HG03575 (cell line): ENCODE measurements around the gene SMG9.

ENCODE experiments used
- ATAC-seq: cut with Tn5 transposase; IDR thresholded peaks from one replicate; pipeline ENCODE4 v1.9.1; 2021; ENCODE audit not compliant: unreplicated experiment, insufficient number of reproducible peaks, low FRiP score; ENCODE audit errors: extremely low read depth

SMG9 gene

GRCh38 chr19:43754503-43755255 is at the start of gene SMG9:
TSS of gene SMG9 (minus strand) at chr19:43754962. CDS start at chr19:43750741, 4,221 bp downstream.
- ATAC-seq, result no peak

- ATAC-seq, result no peak
Observed at GRCh38 chr19:43804432-43804831, 49.7 kb upstream of the SMG9 start.

DNA sequence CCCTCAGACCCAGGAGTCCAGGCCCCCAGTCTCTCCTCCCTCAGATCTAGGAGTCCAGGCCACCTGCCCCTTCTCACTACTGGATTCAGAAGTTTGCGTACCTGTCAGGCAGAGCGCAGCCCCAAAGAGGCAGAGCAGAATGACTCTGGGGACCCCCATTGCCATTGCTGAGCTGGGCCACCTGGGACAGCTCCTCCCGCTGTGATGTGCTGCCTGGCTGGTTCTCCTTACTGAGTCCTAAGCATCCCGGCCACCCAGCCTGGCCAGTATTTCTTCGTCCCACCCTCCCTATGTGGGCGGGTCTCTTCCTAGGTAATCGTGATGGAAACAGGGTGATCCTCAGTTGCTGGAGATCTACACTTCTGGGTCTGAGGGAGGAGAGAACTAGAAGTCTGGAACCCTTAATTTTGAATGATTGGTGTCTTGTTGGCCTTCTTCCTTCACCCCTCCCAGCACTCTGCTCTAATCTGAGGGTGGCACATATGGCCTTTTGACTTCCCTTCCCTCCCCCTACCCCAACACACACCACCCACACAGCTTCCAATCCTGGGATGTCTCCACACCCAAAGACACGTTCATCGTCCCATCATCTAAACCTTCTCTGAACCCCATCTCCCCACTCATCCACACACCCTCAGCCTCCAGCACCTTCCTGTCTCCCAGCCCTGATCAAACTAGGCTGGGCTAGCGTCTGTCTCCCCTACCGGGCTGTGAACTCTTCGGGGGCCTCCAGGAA is 47.6 kb upstream of the SMG9 start, which contains the start of gene LYPD5:
LYPD5 (minus strand) TSS at position 232 of the 736 bp plus-strand sequence; CDS start at position 165, 67 bp downstream.
- ATAC-seq, result no peak

DNA sequence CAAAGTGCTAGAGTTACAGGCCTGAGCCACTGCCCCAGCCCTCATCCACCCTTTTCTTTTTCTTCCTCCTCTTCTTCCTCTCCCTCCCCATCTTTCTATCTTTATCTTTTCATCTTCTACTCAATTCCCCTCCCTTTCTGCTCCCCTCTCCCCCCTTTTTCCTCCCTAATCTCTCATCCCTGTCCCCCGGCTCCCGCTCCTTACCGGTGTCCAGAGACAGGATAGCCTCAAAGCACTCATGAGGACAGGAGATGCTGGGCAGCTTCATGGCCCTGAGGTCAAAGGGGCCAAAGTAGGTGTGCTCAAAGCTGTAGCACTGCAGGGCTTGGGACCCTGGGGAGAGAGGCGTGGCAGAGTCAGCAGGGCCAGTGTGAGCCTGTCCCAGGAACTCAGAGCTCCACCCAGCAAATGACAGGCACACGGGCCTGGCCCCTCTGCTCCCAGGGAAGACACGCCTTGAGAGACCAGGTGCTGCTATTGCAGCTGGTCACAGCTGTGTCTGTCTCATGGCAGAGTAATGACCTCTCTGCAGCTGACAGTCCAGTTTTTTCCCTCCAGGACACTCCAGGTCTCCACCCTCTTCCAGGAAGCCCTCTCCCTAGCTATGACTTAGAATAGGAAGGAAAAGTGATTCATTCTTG is 44.9 kb upstream of the SMG9 start:
- no peak for ATAC-seq

GRCh38 chr19:43798546-43799409 is 44.0 kb upstream of the SMG9 start:
- ATAC-seq, result no peak

DNA sequence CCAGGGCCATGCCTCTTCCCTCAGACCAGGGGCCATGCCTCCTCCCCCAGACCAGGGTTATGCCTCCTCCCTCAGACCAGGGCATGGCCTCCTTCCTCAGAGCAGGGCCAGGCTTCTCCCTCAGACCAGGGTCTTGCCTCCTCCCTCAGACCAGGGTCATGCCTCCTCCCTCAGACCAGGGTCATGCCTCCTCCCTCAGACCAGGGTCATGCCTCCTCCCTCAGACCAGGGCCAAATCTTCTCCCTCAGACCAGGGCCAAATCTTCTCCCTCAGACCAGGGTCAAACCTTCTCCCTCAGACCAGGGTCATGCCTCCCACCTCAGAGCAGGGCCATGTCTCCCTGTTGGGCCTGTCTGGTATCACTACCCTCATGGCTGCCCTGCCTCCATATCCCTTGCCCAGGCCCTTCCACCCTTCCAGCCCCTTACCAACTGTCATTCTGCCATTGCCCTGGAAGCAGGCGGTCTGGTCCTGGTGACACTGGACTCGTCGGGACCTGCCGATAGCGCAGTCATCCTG is 43.3 kb upstream of the SMG9 start:
- no peak for ATAC-seq

- ATAC-seq, result no peak
Observed at GRCh38 chr19:43797556-43797955, 42.8 kb upstream of the SMG9 start.

- no peak for ATAC-seq
Observed at GRCh38 chr19:43797118-43797517, 42.4 kb upstream of the SMG9 start.

DNA sequence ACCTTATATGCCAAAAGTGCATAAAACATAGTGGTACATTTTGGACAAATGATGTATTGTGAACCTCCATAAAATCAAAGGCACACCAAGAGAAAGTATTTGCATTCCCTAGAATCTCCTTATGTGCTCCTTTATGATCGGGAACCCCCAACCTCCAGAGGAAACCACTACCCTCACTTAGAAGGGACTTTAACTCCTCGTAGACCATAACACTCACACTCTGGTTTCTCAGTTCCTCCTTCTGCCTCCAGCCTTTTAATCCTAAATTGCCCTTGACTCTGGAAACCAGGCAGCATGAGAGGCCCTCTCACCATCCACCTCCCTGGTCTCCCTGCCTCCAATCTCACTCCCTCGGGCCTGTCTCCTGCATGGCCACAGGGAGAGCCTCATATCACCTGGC is 35.8 kb upstream of the SMG9 start:
- no peak for ATAC-seq

DNA sequence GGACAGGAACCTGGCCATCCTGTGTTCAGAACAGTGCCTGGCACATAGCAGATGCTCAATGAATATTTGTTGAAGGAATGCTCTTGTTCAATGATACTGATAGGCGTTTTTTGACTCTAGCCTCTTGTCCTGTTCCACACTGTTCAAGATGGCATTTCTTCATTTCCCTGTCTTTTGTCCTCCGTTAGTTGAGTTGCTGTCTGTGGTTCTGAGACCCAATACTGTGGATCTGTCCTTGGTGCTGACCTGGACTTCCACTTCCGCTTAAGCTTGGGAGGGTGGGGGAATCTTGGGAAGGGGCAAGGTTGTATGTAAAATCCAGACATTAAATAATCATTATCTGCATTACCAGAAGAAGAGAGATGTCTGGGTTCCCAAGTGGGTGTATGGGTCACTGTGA is 34.3 kb upstream of the SMG9 start:
- ATAC-seq, result no peak

- no peak for ATAC-seq
Observed at GRCh38 chr19:43786665-43787064, 31.9 kb upstream of the SMG9 start.

- no peak for ATAC-seq
Observed at GRCh38 chr19:43784981-43785808, 30.4 kb upstream of the SMG9 start.

DNA sequence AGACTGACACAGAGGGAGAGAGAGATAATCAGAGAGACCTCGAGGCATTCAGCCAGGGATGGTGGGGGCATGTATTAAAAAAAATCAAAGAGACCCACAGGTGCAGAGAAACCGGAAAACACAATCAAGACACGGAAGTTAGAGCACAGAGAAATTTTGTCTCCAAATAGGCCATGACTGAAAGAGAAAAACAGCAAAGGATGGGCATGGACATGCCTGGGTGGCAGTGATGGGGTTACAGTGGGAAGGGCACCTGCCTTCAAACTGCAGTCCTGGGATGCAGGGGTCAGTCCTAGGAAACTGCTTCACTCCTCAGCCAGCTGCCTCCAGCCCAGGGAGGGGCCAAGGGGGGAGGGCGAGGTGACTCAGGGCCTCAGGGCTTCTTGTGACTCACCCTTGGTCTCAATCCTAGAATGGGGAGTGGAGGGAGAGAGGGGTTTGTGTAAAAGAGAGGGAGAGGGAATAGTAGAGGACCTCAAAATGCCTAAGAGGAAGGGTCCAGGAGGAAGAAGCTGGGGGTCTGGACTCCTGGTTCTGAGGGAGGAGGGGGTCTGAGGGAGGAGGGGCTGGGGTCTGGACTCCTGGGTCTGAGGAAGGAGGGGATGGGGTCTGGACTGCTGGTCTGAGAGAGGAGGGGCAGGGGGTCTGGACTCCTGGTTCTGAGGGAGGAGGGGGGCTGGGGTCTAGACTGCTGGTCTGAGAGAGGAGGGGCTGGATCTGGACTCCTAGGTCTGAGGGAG is 29.6 kb upstream of the SMG9 start:
- ATAC-seq, result no peak

GRCh38 chr19:43783636-43784035 is 28.9 kb upstream of the SMG9 start:
- no peak for ATAC-seq

- ATAC-seq, result no peak
Observed at GRCh38 chr19:43782689-43783231, 28.0 kb upstream of the SMG9 start.

DNA sequence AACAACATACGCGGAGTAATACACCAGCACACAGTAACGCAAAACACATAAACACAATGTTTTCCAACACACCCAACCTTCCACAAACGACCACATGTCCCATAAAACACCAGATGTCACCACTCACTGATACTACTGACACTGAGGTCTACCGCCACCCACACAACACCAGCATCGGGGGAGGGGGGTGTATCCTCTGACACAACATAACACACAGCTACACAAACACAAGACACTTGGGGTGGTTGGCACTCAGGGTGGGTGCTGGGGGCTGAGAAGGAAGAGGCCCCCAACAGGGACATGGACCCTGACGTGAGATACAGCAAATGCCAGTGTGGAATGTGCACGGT is 27.5 kb upstream of the SMG9 start:
- no peak for ATAC-seq

DNA sequence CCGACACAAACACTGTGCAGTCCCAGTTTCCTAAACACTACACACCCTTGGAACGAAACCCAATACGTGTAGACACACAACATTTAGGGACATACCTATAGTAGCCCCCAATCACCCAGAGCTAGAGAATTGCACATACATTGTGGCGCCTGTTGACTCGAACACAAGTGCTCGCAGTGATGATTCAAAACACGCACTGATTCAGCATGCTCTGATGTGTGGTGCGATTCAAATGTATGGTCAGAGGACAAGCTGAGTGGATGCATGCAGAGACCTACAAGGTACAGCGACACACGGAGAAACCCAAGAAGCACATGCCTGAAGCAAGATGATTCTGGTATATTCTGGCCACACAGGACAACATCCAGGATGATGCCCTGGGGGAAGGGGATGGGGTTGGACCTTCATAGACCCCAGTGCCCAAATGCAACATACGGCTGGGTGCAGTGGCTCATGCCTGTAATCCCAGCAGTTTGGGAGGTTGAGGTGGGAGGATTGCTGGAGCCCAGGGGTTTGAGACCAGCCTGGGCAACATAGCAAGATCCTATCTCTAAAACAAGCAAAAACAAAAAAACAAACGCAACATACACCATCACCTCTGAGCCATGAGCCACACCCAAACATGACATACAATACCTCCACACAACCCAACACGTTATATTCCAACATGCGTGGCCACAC is 27.0 kb upstream of the SMG9 start:
- ATAC-seq, result no peak
